Adrenal gland (tissue), 5 donors: ENCODE results near the gene DPH1.

Experiments
- CTCF ChIP-seq, 6 experiments: fragments of 450-650 bp in 4 of 6; fragments of 200-600 bp in 2 of 6; sonication (generic) in 1 of 6; IDR thresholded peaks; 1 replicate in 5 of 6; 2 replicates in 1 of 6; pipeline versions ENCODE4 v1.5.1 to v1.8.0; 2016 to 2021; ENCODE audit warnings: antibody characterized with exemption in 6 of 6, mild to moderate bottlenecking in 2 of 6, moderate library complexity in 1 of 6
- POLR2A ChIP-seq, 2 donors: fragments of 450-650 bp; IDR thresholded peaks; one replicate each; pipeline ENCODE4 v1.6.1; 2017; ENCODE audit warnings: antibody characterized with exemption in 2 of 2, mild to moderate bottlenecking in 2 of 2, moderate library complexity in 1 of 2
- donor health status: DM: no; HTN: no; CAD: no.

- no peak for TF ChIP-seq CTCF (IDR thresholded peaks at IDR 0.05)
- peak in 1 of 2 donors; percentile 11 for TF ChIP-seq POLR2A (IDR thresholded peaks at IDR 0.05)
Observed at GRCh38 chr17:2083613-2084035, 53.7 kb downstream of the DPH1 start.
